ENCODE measurements around the gene CDK12.

DNA sequence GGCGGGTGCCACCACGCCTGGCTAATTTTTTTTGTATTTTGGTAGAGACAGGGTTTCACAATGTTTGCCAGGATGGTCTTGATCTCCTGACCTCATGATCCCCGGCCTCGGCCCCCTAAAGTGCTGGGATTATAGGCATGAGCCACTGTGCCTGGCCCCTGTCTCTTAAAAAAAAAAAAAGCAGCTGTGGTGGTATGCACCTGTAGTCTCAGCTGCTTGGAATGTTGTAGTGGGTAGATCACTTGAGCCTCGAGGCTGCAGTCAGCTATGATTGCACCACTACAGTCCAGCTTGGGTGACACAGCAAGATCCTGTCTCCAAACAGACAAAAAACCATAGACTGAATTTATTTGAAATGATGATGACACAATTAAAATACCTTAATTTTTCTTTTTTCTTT lies 24.3 kb downstream of the CDK12 start:
- TF ChIP-seq, protein P1, sequence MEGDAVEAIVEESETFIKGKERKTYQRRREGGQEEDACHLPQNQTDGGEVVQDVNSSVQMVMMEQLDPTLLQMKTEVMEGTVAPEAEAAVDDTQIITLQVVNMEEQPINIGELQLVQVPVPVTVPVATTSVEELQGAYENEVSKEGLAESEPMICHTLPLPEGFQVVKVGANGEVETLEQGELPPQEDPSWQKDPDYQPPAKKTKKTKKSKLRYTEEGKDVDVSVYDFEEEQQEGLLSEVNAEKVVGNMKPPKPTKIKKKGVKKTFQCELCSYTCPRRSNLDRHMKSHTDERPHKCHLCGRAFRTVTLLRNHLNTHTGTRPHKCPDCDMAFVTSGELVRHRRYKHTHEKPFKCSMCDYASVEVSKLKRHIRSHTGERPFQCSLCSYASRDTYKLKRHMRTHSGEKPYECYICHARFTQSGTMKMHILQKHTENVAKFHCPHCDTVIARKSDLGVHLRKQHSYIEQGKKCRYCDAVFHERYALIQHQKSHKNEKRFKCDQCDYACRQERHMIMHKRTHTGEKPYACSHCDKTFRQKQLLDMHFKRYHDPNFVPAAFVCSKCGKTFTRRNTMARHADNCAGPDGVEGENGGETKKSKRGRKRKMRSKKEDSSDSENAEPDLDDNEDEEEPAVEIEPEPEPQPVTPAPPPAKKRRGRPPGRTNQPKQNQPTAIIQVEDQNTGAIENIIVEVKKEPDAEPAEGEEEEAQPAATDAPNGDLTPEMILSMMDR (IDR thresholded peaks at IDR 0.05 in 4 of 5, conservative IDR thresholded peaks at IDR 0.05 in 1 of 5), result no peak
- TF ChIP-seq POLR2A (IDR thresholded peaks at IDR 0.05), result no peak

Data from gastrocnemius medialis (tissue), 4 donors.